DOHH2 (cell line): ENCODE results near the gene DLGAP1.

ENCODE experiments used
- H3F3A ChIP-seq: fragments of 200-600 bp; sonication (generic), shearing (Covaris generic); 2 replicates; pipeline ENCODE4 v1.6.0; 2016; ENCODE audit warnings: antibody characterized with exemption, mild to moderate bottlenecking; ENCODE audit not compliant: control insufficient read depth, insufficient read depth
- H3K27ac ChIP-seq: fragments of 200-600 bp; sonication (generic); 2 replicates; pipeline ENCODE4 v1.5.1; 2014; ENCODE audit warnings: low read depth, mild to moderate bottlenecking, low read length, moderate library complexity
- H3K27me3 ChIP-seq: fragments of 200-600 bp; sonication (generic); 2 replicates; pipeline ENCODE4 v1.6.1; 2014; ENCODE audit warnings: mild to moderate bottlenecking, low read length, mixed read lengths; ENCODE audit not compliant: control insufficient read depth
- H3K36me3 ChIP-seq: fragments of 200-600 bp; sonication (generic); 2 replicates; pipeline ENCODE4 v1.6.1; 2014; ENCODE audit warnings: mild to moderate bottlenecking, low read length, moderate library complexity, mixed read lengths; ENCODE audit not compliant: control insufficient read depth
- H3K4me1 ChIP-seq: fragments of 200-600 bp; sonication (generic); 2 replicates; pipeline ENCODE4 v1.6.1; 2014; ENCODE audit warnings: mild to moderate bottlenecking, low read length, mixed read lengths; ENCODE audit not compliant: control insufficient read depth
- H3K4me2 ChIP-seq: fragments of 200-600 bp; sonication (generic); 2 replicates; pipeline ENCODE4 v1.6.0; 2014; ENCODE audit warnings: mild to moderate bottlenecking, low read length, moderate library complexity
- H3K4me3 ChIP-seq: fragments of 200-600 bp; sonication (generic); 2 replicates; pipeline ENCODE4 v1.5.1; 2014; ENCODE audit warnings: mild to moderate bottlenecking, low read length, mixed read lengths
- H3K79me2 ChIP-seq: fragments of 200-600 bp; sonication (generic); 2 replicates; pipeline ENCODE4 v1.6.1; 2014; ENCODE audit warnings: mild to moderate bottlenecking, low read length, mixed read lengths; ENCODE audit not compliant: control insufficient read depth
- H3K9me2 ChIP-seq: fragments of 200-600 bp; sonication (generic); replicated peaks from 2 replicates; pipeline ENCODE4 v1.6.1; 2014; ENCODE audit warnings: mild to moderate bottlenecking, low read length, mixed read lengths; ENCODE audit not compliant: control insufficient read depth
- H3K9me3 ChIP-seq: fragments of 200-600 bp; sonication (generic); 2 replicates; pipeline ENCODE4 v1.6.1; 2014; ENCODE audit warnings: antibody characterized with exemption, low read length, mixed read lengths; ENCODE audit not compliant: control insufficient read depth, insufficient read depth
- H4K20me1 ChIP-seq: fragments of 200-600 bp; sonication (generic); 2 replicates; pipeline ENCODE4 v1.6.0; 2014; ENCODE audit warnings: low read depth, mild to moderate bottlenecking, antibody characterized with exemption, low read length, moderate library complexity; ENCODE audit not compliant: control insufficient read depth, insufficient read depth
- CTCF ChIP-seq: fragments of 200-600 bp; sonication (generic); IDR thresholded peaks from one replicate; pipeline ENCODE4 v1.5.1; 2014; ENCODE audit warnings: antibody characterized with exemption, mild to moderate bottlenecking, low read depth, low read length; ENCODE audit not compliant: poor library complexity, severe bottlenecking
- EZH2phosphoT487 ChIP-seq: fragments of 200-600 bp; sonication (generic); IDR thresholded peaks from 2 replicates; pipeline ENCODE4 v1.6.1; 2017; ENCODE audit warnings: borderline replicate concordance, mild to moderate bottlenecking, antibody characterized with exemption, low read length, moderate library complexity, mixed read lengths

The DLGAP1 gene

GRCh38 chr18:4356929-4357328 is 98.2 kb downstream of the DLGAP1 start:
- no peaks in the 10 kb centered on the region for H3K79me2 ChIP-seq
- H4K20me1 ChIP-seq, result no peaks in the 10 kb centered on the region
- no peak overlapping the region for H3K4me2 ChIP-seq
- TF ChIP-seq EZH2phosphoT487 (no peak), CTCF (no peak)
- no peaks in the 10 kb centered on the region for H3K9me3 ChIP-seq
- no peaks in the 10 kb centered on the region for H3F3A ChIP-seq
- no peak overlapping the region for H3K27ac ChIP-seq
- H3K4me3 ChIP-seq, result no peak overlapping the region
- H3K4me1 ChIP-seq, result no peaks in the 10 kb centered on the region
- H3K27me3 ChIP-seq, result no peaks in the 10 kb centered on the region
- no peaks in the 10 kb centered on the region for H3K36me3 ChIP-seq
- no peaks in the 10 kb centered on the region for H3K9me2 ChIP-seq

- Histone ChIP-seq H3K9me2 (no peaks in the 10 kb centered on the region), H3K27me3 (no peaks in the 10 kb centered on the region), H3K79me2 (no peaks in the 10 kb centered on the region), H3K4me1 (no peaks in the 10 kb centered on the region), H3K27ac (no peak overlapping the region), H3K4me2 (no peak overlapping the region), H3F3A (no peaks in the 10 kb centered on the region), H3K36me3 (no peaks in the 10 kb centered on the region), H4K20me1 (no peaks in the 10 kb centered on the region), H3K4me3 (no peak overlapping the region), H3K9me3 (no peaks in the 10 kb centered on the region)
- TF ChIP-seq EZH2phosphoT487 (no peak), CTCF (no peak)
These were observed 101.2 kb downstream of the DLGAP1 start for GRCh38 chr18:4353853-4354418.

- Histone ChIP-seq H3K79me2 (no peaks in the 10 kb centered on the region), H3K4me2 (no peak overlapping the region), H3F3A (no peaks in the 10 kb centered on the region), H3K9me3 (no peaks in the 10 kb centered on the region), H3K9me2 (no peaks in the 10 kb centered on the region), H3K4me1 (no peaks in the 10 kb centered on the region), H3K27ac (no peak overlapping the region), H3K36me3 (no peaks in the 10 kb centered on the region), H4K20me1 (no peaks in the 10 kb centered on the region), H3K4me3 (no peak overlapping the region), H3K27me3 (no peaks in the 10 kb centered on the region)
- TF ChIP-seq CTCF (no peak), EZH2phosphoT487 (no peak)
These were observed 102.2 kb downstream of the DLGAP1 start for GRCh38 chr18:4352746-4353551.
